Measurements from ENCODE around the gene SPEN. TPM values are rescaled to one million over a fixed set of nuclear protein-coding genes. Genes with fewer than 3 reads are reported as not detected.

Gene SPEN
- total RNA-seq, 3 donors from 2014 or later, result 48.7 to 60.3 (median 50.6) TPM

DNA sequence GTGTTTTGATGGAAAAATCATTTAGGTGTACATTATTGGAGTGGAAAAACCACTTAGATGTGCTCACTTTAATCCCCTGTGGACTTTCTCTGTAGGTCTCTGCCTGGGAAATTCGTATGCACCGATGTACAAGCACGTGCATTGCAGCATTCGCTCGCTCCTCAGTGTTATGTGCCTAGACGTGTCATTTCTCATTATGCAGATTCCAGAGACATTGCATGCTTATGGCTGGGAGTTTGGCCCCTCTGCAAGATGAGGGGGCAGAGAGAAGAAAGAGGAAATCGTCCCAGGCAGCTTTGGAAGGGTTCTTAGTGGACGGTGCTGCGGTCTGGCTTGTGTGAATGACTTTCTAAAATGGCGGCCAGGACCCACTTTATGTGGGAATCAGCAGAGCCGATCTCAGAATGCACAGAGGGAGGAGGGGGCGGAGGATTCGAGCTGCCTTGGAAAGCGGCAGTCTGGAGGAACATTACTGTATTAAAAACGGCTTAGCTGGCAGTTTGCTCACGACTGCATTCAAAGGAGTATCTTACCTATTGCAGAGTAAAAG, 2.3 kb downstream of the SPEN start:
- DNase-seq (peak in 2 of 3 donors; percentile 47 to 59), ATAC-seq (peak; percentile 0)
- Histone ChIP-seq H3K9me3 (no peaks in the 10 kb centered on the region), H3K36me3 (ENCODE audit: low read depth) (no peaks in the 10 kb centered on the region), H3K4me1 (ENCODE audit: low read depth) (peaks cover 23% of the 10 kb centered on the region), H3K4me3 (peak overlapping the region; percentile 85)
- TF ChIP-seq, protein P1, sequence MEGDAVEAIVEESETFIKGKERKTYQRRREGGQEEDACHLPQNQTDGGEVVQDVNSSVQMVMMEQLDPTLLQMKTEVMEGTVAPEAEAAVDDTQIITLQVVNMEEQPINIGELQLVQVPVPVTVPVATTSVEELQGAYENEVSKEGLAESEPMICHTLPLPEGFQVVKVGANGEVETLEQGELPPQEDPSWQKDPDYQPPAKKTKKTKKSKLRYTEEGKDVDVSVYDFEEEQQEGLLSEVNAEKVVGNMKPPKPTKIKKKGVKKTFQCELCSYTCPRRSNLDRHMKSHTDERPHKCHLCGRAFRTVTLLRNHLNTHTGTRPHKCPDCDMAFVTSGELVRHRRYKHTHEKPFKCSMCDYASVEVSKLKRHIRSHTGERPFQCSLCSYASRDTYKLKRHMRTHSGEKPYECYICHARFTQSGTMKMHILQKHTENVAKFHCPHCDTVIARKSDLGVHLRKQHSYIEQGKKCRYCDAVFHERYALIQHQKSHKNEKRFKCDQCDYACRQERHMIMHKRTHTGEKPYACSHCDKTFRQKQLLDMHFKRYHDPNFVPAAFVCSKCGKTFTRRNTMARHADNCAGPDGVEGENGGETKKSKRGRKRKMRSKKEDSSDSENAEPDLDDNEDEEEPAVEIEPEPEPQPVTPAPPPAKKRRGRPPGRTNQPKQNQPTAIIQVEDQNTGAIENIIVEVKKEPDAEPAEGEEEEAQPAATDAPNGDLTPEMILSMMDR (IDR thresholded peaks at IDR 0.05), result no peak
- intact Hi-C loops (cut with DNase I, micrococcal nuclease), result no loop called here

DNA sequence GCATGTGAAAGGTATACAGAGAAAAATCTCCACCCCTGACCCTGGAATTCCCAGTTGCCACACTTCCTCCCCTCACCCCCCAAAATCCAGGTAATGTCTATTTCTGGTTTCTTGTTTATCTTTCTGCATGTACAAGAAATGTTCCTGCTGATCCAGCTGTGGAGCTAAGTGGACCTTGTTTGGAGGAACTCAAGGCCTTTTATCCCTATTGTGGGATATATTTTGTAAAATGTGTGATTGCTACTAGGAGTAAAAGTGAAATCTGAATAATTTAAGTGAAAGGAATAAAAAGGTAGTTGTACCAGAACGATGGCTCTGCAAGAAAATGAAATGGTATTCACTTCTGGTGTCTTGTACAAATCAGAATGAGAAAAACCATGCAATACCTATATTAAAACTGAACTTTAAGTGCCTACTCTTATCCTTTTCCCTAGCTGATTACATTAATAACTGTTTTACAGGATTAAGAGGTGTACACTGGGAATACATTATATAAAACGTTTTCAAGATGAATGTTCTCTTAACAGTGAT, 3.0 kb downstream of the SPEN start:
- H3K4me1 ChIP-seq (ENCODE audit: low read depth), result peaks cover 23% of the 10 kb centered on the region
- no peaks in the 10 kb centered on the region for H3K9me3 ChIP-seq
- TF ChIP-seq, protein P1 (IDR thresholded peaks at IDR 0.05), result no peak
- DNase-seq (no peak), ATAC-seq (no peak)
- intact Hi-C loops (cut with DNase I, micrococcal nuclease), result no loop called here
- no peaks in the 10 kb centered on the region for H3K36me3 ChIP-seq (ENCODE audit: low read depth)
- no peak overlapping the region for H3K4me3 ChIP-seq

DNA sequence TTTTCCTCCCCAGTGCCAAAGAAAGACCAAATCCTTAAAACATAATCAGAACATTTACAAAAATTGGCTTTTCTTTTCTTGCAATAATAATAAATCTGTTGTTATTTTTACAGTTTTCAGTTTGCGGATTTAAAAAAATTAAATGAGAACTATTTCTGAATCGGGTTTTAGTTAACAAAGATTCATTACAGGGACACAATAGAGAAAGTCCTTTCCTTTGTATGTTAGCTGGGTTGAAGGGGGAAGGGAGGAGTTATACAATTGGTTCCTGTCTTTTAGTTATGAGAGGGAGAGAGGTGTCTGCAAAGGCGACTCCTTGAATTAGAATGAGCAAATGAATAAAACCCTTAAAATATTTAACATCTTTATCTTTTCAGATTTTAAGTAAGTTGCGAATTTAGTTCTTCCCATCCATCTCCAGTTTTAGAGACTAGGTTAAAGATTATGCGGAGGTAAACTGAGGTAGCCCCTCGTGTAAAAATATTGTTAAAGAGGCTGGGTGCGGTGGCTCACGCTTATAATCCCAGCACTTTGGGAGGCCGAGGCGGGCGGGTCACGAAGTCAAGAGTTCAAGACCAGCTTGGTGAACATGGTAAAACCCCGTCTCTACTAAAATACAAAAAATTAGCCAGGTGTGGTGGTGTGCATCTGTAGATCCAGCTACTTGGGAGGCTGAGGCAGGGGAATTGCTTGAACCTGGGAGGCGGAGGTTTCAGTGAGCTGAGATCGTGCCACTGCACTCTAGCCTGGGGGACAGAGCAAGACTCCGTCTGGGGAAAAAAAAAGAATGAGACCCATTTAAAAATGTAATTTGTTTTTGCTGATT, 3.9 kb downstream of the SPEN start:
- intact Hi-C loops (cut with DNase I, micrococcal nuclease), result no loop called here
- no peak for DNase-seq
- no peak for ATAC-seq
- no peaks in the 10 kb centered on the region for H3K36me3 ChIP-seq (ENCODE audit: low read depth)
- H3K4me1 ChIP-seq (ENCODE audit: low read depth), result peaks cover 19% of the 10 kb centered on the region
- H3K9me3 ChIP-seq, result no peaks in the 10 kb centered on the region
- H3K4me3 ChIP-seq, result no peak overlapping the region
- TF ChIP-seq, protein P1 (IDR thresholded peaks at IDR 0.05), result no peak

DNA sequence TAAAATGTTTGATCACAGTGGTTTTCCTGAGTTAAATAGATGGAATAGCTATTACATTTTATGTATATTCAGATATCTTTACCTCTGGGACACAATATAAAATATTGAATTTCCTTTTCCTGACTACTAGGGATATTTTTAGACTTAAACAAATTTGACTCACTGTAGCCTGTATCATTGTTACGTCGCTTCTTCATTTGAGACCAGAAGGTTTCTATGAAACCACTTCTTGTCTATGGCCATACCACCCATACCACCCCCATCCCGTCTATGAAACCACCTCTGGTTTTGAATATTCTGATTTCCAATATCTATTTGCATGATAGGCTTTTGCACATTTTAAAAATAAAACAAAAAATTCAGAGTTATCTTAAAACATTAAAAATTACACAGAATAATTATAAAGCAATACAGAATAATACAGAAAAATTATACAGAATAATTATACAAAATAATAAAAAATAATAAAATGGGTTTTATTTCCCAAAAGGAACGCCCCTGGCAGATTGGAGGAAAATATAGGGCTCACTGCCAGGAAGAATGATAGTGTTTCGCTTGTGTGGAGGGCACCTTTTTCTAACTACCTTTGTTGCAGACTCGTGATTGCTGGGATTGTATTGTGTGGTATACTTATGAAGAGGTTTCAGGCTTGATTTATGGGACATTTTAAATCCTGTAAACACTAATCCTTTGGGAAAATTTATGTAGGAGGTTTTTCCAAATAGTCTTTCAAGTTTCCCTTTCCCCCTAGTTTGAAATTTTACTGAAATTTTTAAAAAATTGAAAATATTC, 4.7 kb downstream of the SPEN start:
- Histone ChIP-seq H3K9me3 (no peaks in the 10 kb centered on the region), H3K4me3 (no peak overlapping the region), H3K4me1 (ENCODE audit: low read depth) (peaks cover 20% of the 10 kb centered on the region), H3K36me3 (ENCODE audit: low read depth) (no peaks in the 10 kb centered on the region)
- no peak for DNase-seq
- TF ChIP-seq, protein P1 (IDR thresholded peaks at IDR 0.05), result no peak
- intact Hi-C loops (cut with DNase I, micrococcal nuclease), result no loop called here
- no peak for ATAC-seq

DNA sequence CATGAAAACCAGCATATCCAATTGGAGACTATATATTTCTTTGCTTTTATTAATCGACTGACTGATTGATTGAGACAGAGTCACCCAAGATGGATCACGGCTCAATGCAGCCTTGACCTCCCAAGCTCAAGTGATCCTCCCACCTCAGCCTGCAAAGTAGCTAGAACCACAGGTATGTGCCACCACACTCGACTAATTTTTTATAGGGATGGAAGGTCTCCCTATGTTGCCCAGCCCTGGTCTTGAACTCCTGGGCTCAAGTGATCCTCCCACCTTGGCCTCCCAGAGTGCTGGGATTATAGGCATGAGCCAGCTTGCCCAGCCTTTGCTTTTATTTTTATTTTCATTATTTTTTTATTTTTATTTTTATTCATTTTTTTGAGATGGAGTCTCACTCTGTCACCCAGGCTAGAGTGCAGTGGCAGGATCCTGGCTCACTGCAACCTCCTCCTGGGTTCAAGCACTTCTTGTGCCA, 5.4 kb downstream of the SPEN start:
- TF ChIP-seq, protein P1 (IDR thresholded peaks at IDR 0.05), result no peak
- DNase-seq (no peak), ATAC-seq (no peak)
- Histone ChIP-seq H3K9me3 (no peaks in the 10 kb centered on the region), H3K36me3 (ENCODE audit: low read depth) (no peaks in the 10 kb centered on the region), H3K4me1 (ENCODE audit: low read depth) (peaks cover 22% of the 10 kb centered on the region), H3K4me3 (no peak overlapping the region)
- intact Hi-C loops (cut with DNase I, micrococcal nuclease), result no loop called here
